Endothelial cell of umbilical vein (primary cell): ENCODE measurements around the gene ARHGEF10L.

ENCODE experiments used
- EZH2 ChIP-seq: IDR thresholded peaks from 2 replicates; pipeline ENCODE4 v1.6.1; 2012; ENCODE audit warnings: borderline replicate concordance, low read depth, mild to moderate bottlenecking, moderate library complexity, low read length, inconsistent platforms; ENCODE audit not compliant: severe bottlenecking
- MYC ChIP-seq: IDR thresholded peaks from one replicate; pipeline ENCODE4 v1.6.1; 2011; ENCODE audit warnings: mild to moderate bottlenecking, low read depth, low read length
- POLR2A ChIP-seq: IDR thresholded peaks from 2 replicates; pipeline ENCODE4 v1.6.1; 2012; ENCODE audit warnings: low read depth, mild to moderate bottlenecking, control low read depth, low read length
- POLR2AphosphoS5 ChIP-seq: IDR thresholded peaks from 2 replicates; pipeline ENCODE4 v1.6.1; 2012; ENCODE audit warnings: low read depth, mild to moderate bottlenecking, control low read depth, low read length, moderate library complexity; ENCODE audit not compliant: insufficient read depth
- TF ChIP-seq, protein P1 (sequence below), 2 donors: IDR thresholded peaks; 1 replicate in 1 of 2; 2 replicates in 1 of 2; pipeline ENCODE4 v1.5.1; 2011; ENCODE audit warnings: low read length in 2 of 2, mild to moderate bottlenecking in 2 of 2, moderate library complexity in 2 of 2, control low read depth in 1 of 2, inconsistent platforms in 1 of 2, low read depth in 1 of 2; ENCODE audit not compliant: insufficient read depth in 1 of 2; ENCODE audit errors: extremely low read depth in 1 of 2

DNA sequence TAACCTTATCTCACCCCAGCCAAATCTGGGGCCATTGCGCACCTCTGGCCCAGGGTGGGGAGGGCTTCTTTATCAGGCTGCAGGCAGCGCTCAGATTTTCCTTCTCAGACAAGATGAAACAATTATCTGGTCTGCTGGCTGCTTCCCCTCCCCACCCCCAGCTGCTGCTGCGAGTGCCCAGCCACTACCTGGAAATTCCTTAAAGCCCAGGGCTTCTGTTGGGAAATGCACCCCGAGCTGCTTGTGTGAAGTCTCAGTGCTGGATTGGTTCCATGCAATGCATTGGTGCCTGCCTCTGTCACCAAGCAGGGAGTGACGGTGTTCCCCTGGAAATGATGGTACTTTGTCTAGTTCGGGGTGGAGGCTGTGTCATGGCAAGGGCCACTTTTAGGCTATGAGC, 197.1 kb downstream of the ARHGEF10L start:
- no peak for TF ChIP-seq MYC
- TF ChIP-seq, protein P1, sequence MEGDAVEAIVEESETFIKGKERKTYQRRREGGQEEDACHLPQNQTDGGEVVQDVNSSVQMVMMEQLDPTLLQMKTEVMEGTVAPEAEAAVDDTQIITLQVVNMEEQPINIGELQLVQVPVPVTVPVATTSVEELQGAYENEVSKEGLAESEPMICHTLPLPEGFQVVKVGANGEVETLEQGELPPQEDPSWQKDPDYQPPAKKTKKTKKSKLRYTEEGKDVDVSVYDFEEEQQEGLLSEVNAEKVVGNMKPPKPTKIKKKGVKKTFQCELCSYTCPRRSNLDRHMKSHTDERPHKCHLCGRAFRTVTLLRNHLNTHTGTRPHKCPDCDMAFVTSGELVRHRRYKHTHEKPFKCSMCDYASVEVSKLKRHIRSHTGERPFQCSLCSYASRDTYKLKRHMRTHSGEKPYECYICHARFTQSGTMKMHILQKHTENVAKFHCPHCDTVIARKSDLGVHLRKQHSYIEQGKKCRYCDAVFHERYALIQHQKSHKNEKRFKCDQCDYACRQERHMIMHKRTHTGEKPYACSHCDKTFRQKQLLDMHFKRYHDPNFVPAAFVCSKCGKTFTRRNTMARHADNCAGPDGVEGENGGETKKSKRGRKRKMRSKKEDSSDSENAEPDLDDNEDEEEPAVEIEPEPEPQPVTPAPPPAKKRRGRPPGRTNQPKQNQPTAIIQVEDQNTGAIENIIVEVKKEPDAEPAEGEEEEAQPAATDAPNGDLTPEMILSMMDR (IDR thresholded peaks at IDR 0.05; ENCODE audit: extremely low read depth in 1 of 2, insufficient read depth in 1 of 2, low read depth in 1 of 2, low read length in 2 of 2): no peak
- TF ChIP-seq POLR2AphosphoS5: no peak
- TF ChIP-seq POLR2A: no peak
- TF ChIP-seq EZH2: no peak
